Natural killer cell (primary cell): ENCODE measurements around the gene RPL3. TPM values are rescaled to one million over a fixed set of nuclear protein-coding genes. Genes with fewer than 3 reads are reported as not detected.
A peak's percentile ranks its signal among the peaks of the same experiment; 100 is the strongest.
"Not testable (repeated sequence)": the region's sequence is repeated elsewhere in the genome, so short reads cannot be mapped to it uniquely, and the experiment has no call there.

Experiments
- ATAC-seq, 3 donors: fragments of 150-1000 bp in 2 of 3; fragments of 200-7000 bp in 1 of 3; cut with Tn5 transposase; 1 replicate in 1 of 3; 2 replicates in 2 of 3; pipeline ENCODE4 v1.10.0; 2021; ENCODE audit warnings: mild to moderate bottlenecking in 2 of 3, moderate library complexity in 2 of 3
- DNase-seq, 2 donors: peaks; one replicate each; pipeline versions ENCODE4 v3.0.0 to v3.0.0-alpha.2; 2013 to 2021; ENCODE audit warnings: mixed read lengths in 1 of 2
- H3K27ac ChIP-seq: one replicate; pipeline ENCODE4 v1.5.1; 2013; ENCODE audit warnings: mild to moderate bottlenecking, low read length
- H3K27me3 ChIP-seq: one replicate; pipeline ENCODE4 v1.6.1; 2013; ENCODE audit warnings: low read length; ENCODE audit not compliant: control insufficient read depth, insufficient read depth
- H3K36me3 ChIP-seq: one replicate; pipeline ENCODE4 v1.6.1; 2013; ENCODE audit warnings: low read length; ENCODE audit not compliant: control insufficient read depth, insufficient read depth
- H3K4me1 ChIP-seq: one replicate; pipeline ENCODE4 v1.6.1; 2013; ENCODE audit warnings: low read length; ENCODE audit not compliant: control insufficient read depth, insufficient read depth
- H3K4me3 ChIP-seq: one replicate; pipeline ENCODE4 v1.5.1; 2013; ENCODE audit warnings: low read length
- H3K9me3 ChIP-seq: one replicate; pipeline ENCODE4 v1.6.1; 2013; ENCODE audit warnings: low read length; ENCODE audit not compliant: control insufficient read depth, insufficient read depth
- H3K27ac Mint-ChIP-seq, 2 donors: one replicate each; pipeline ENCODE4 v1.8.0; 2022; ENCODE audit warnings: mild to moderate bottlenecking in 2 of 2, mixed read lengths in 2 of 2, moderate library complexity in 1 of 2
- H3K27me3 Mint-ChIP-seq, 2 donors: one replicate each; pipeline ENCODE4 v1.8.0; 2022; ENCODE audit warnings: low read depth in 2 of 2, mixed read lengths in 2 of 2
- H3K36me3 Mint-ChIP-seq: one replicate; pipeline ENCODE4 v1.8.0; 2022; ENCODE audit warnings: mixed read lengths
- H3K4me1 Mint-ChIP-seq, 2 donors: one replicate each; pipeline ENCODE4 v1.8.0; 2022; ENCODE audit warnings: mixed read lengths in 2 of 2
- H3K4me3 Mint-ChIP-seq: one replicate; pipeline ENCODE4 v1.8.0; 2022; ENCODE audit warnings: mild to moderate bottlenecking, moderate library complexity, mixed read lengths
- H3K9me3 Mint-ChIP-seq, 2 donors: one replicate each; pipeline ENCODE4 v1.8.0; 2022; ENCODE audit warnings: mixed read lengths in 2 of 2
- WGBS: methylation state at CpG from one replicate; pipeline ENCODE4 v1.1.7; 2013; ENCODE audit warnings: missing lambda C conversion rate; ENCODE audit not compliant: insufficient coverage; 5-methylcytosine and 5-hydroxymethylcytosine counted together
- intact Hi-C: fragments of 100-400 bp; cut with micrococcal nuclease; formaldehyde crosslinking; loops from one replicate; pipeline ENCODE4 v1.14.2; 2022
- total RNA-seq, 4 donors: library from RNA; stranded (reverse); fragments of 120-200 nt in 1 of 4; gene quantifications; one replicate each; pipeline versions ENCODE4 v1.2.3 to v1.2.4, GENCODE V29; 2013 to 2022
- TF ChIP-seq, protein P1 (sequence below): fragments of 200-600 bp; IDR thresholded peaks from one replicate; pipeline ENCODE4 v1.8.0; 2022; ENCODE audit warnings: antibody characterized with exemption

Gene RPL3
- total RNA-seq, 3 donors from 2014 or later (not counting 1 experiment from before 2014, with no cell fraction given), result 1,534 to 1,757 (median 1,614) TPM

DNA sequence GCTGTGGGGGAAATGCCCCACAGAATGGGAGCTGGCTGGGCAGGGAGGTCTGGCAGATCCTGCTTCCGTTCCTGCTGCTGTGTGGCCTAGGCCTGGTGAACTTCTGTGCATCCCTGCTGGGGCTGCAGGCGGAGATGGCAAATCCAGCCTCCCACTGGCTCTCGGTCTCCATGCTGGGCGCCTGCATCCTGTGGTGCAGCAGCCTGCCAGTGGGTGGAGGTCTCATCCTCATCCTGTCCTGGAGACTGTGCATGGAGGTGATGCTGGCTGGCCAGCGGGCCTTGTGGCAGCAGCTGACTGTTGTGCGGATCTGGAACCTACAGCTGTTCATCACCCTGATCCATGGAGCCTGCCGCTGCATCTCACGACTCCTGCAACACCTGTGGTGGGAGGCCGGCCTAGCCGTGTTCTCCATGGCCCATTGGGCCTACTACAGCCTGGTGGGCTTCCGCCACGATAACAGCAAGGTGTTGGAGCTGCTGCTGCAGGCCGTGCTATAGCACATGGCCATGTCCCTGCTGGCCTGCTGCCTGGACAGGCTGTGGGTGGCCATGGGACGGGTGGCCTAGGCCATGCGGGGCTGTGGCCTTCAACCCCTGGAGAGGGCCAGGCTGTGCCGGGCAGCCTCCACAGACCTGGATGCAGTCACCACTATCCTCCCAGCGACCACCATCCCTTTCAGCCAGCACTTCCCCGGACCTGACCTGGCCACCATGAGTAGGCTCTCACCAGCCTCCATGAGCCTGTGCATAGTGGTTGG lies 8.8 kb upstream of the RPL3 start:
- Histone ChIP-seq H3K27me3 (no peaks in the 10 kb centered on the region), H3K4me1 (peaks cover 9% of the 10 kb centered on the region), H3K4me3 (no peak overlapping the region), H3K36me3 (no peaks in the 10 kb centered on the region), H3K27ac (no peak overlapping the region), H3K9me3 (no peaks in the 10 kb centered on the region)
- Mint-ChIP-seq H3K27ac (no peak overlapping the region), H3K4me1 (no peaks in the 10 kb centered on the region), H3K36me3 (no peaks in the 10 kb centered on the region), H3K4me3 (no peak overlapping the region), H3K27me3 (no peaks in the 10 kb centered on the region), H3K9me3 (no peaks in the 10 kb centered on the region)
- TF ChIP-seq, protein P1, sequence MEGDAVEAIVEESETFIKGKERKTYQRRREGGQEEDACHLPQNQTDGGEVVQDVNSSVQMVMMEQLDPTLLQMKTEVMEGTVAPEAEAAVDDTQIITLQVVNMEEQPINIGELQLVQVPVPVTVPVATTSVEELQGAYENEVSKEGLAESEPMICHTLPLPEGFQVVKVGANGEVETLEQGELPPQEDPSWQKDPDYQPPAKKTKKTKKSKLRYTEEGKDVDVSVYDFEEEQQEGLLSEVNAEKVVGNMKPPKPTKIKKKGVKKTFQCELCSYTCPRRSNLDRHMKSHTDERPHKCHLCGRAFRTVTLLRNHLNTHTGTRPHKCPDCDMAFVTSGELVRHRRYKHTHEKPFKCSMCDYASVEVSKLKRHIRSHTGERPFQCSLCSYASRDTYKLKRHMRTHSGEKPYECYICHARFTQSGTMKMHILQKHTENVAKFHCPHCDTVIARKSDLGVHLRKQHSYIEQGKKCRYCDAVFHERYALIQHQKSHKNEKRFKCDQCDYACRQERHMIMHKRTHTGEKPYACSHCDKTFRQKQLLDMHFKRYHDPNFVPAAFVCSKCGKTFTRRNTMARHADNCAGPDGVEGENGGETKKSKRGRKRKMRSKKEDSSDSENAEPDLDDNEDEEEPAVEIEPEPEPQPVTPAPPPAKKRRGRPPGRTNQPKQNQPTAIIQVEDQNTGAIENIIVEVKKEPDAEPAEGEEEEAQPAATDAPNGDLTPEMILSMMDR, result no peak
- WGBS, result 95% methylated on average over 18 of the region's 18 CpGs
- ATAC-seq, result no peak
- intact Hi-C loops, result no loop called here
- no peak for DNase-seq

DNA sequence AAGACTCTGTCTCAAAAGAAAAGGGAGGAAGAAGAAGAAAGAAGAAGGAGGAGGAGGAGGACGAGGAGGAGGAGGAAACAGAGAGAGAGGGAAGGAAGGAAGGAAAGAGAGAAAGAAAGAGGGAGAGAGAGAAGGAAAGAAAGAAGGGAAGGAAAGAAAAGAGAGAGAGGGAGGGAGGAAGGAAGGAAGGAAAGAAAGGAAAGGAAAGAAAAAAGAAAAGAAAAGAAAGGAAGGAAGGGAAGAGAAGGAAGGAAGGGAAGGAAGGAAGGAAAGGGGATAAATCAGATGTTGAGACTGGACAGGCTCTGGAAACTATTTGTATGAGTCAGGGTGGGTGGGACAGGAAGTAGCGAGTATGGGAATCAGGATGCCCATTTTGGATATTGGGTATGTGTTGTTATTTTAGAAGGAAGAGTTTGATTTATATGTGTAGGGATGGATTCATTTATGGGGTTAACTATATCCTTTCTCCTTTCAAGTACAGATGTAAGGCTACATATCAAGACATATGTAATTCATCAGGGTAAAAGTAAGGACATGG lies 6.0 kb upstream of the RPL3 start:
- H3K9me3 Mint-ChIP-seq, result no peaks in the 10 kb centered on the region
- no peaks in the 10 kb centered on the region for H3K9me3 ChIP-seq
- no peaks in the 10 kb centered on the region for H3K36me3 ChIP-seq
- H3K27me3 ChIP-seq, result no peaks in the 10 kb centered on the region
- no peaks in the 10 kb centered on the region for H3K27me3 Mint-ChIP-seq
- H3K27ac ChIP-seq, result no peak overlapping the region
- DNase-seq (no peak), ATAC-seq (no peak)
- intact Hi-C loops, result no loop called here
- no peak overlapping the region for H3K4me3 Mint-ChIP-seq
- peaks cover 0 to 4% of the 10 kb centered on the region in 2 donors for H3K4me1 Mint-ChIP-seq
- H3K27ac Mint-ChIP-seq, result no peak overlapping the region
- TF ChIP-seq, protein P1, result no peak
- H3K4me1 ChIP-seq, result peaks cover 11% of the 10 kb centered on the region
- H3K4me3 ChIP-seq, result no peak overlapping the region
- H3K36me3 Mint-ChIP-seq, result no peaks in the 10 kb centered on the region
- WGBS, result 79% methylated on average over 2 of the region's 2 CpGs

DNA sequence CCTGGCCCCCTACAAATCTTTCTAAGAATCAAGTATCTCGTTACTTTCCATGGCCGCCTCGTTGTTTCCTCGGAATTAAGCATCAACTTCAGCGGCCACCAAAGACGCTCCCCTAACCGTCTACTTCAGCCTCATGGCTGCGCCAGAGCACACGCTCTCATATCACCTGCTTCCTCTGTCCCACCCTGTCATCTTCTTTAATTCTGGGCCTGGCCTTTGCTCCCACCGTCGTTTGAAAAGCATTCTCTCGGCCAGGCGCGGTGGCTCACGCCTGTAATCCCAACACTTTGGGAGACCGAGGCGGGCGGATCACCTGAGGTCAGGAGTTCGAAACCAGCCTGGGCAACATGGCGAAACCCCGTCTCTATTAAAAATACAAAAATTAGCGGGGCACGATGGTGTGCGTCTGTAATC lies 1.2 kb upstream of the RPL3 start:
- H3K4me3 ChIP-seq, H3K9me3 ChIP-seq, ATAC-seq, H3K27me3 ChIP-seq, intact Hi-C loops, H3K27me3 Mint-ChIP-seq, H3K9me3 Mint-ChIP-seq, H3K27ac ChIP-seq, H3K36me3 Mint-ChIP-seq: not testable (repeated sequence)
- peaks cover 43% of the 10 kb centered on the region for H3K4me1 ChIP-seq
- DNase-seq, result peak in 1 of 2 donors; percentile 30
- peaks cover 27% of the 10 kb centered on the region for H3K36me3 ChIP-seq
- H3K27ac Mint-ChIP-seq, result peak overlapping the region; percentile 99 to 100
- H3K4me1 Mint-ChIP-seq, result peaks cover 34 to 51% of the 10 kb centered on the region in 2 donors
- 91% methylated on average over 24 of the region's 24 CpGs for WGBS
- H3K4me3 Mint-ChIP-seq, result peak overlapping the region; percentile 99

DNA sequence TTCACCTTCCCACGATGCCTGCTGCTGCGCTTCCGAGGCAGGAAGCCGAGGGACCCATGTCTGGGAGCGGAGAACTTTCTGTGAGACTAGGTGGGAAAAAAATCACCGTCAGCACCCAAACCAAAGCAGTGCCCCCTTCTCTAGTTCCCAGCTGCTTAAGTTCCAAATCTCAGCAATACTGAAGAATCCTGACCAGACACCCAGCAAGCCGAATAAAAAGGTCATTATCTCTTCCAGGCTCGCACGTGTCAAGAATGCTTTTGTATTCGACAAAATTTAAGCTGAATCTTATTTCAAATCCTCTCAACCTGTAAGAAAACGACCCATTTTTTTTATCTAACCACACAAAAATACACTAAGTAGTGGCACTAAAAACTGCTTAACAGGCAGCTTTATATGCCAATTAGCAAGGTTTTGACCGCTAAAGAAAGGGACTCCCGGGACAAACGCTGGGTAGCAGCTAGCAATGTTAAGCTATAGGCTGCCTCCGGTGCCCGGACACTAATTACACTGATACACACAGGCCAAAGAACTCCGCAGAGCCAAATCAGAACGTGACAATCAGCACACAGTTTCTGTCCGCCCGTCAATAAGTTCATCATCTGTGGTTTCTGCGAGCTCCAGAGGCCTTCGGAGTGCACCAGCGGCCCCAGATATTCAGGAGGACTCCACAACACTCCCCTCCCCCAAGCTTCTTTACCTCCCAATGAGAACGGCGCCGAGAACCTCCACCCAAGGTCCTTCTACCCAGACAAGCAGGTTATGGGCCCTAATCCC lies 728 bp downstream of the RPL3 start:
- peaks cover 34 to 64% of the 10 kb centered on the region in 2 donors for H3K4me1 Mint-ChIP-seq

More for the DNA sequence above, 728 bp downstream of the RPL3 start:
- Mint-ChIP-seq H3K27me3 (no peaks in the 10 kb centered on the region), H3K27ac (peak overlapping the region; percentile 99 to 100), H3K4me3 (peak overlapping the region; percentile 99), H3K9me3 (no peaks in the 10 kb centered on the region), H3K36me3 (no peaks in the 10 kb centered on the region)
- Histone ChIP-seq H3K4me3 (peak overlapping the region; percentile 72), H3K27ac (peak overlapping the region; percentile 97), H3K27me3 (no peaks in the 10 kb centered on the region), H3K4me1 (peaks cover 62% of the 10 kb centered on the region), H3K36me3 (peaks cover 46% of the 10 kb centered on the region), H3K9me3 (no peaks in the 10 kb centered on the region)
- 3% methylated on average over 22 of the region's 26 CpGs for WGBS
- TF ChIP-seq, protein P1, result no peak
- intact Hi-C loops, result loop anchor here (1.0 to 5.0 kb wide), 4 partner anchors 81 to 311 kb away; partner anchors contain the start of gene TAB1
- ATAC-seq, result peak; percentile 5 to 10 (median 9)
- peak in 1 of 2 donors; percentile 72 for DNase-seq
